Left ventricle myocardium inferior (tissue), 1 donor: ENCODE measurements around the gene CEACAM6. TPM values are rescaled to one million over a fixed set of nuclear protein-coding genes. Genes with fewer than 3 reads are reported as not detected.

ENCODE experiments used
- DNase-seq: peaks from one replicate; pipeline ENCODE4 v3.0.0-alpha.2; 2020
- H3K27ac ChIP-seq: fragments of 200-600 bp; replicated peaks from 2 replicates; pipeline ENCODE4 v1.8.0; 2021
- H3K27me3 ChIP-seq: fragments of 200-600 bp; 2 replicates; pipeline ENCODE4 v1.8.0; 2021; ENCODE audit warnings: low read depth
- H3K36me3 ChIP-seq: fragments of 200-600 bp; 2 replicates; pipeline ENCODE4 v1.8.0; 2021
- H3K4me1 ChIP-seq: fragments of 200-600 bp; 2 replicates; pipeline ENCODE4 v1.8.0; 2021
- H3K4me3 ChIP-seq: fragments of 200-600 bp; 2 replicates; pipeline ENCODE4 v1.8.0; 2021; ENCODE audit warnings: mild to moderate bottlenecking, moderate library complexity
- H3K9me3 ChIP-seq: fragments of 200-600 bp; replicated peaks from 2 replicates; pipeline ENCODE4 v1.8.0; 2021
- intact Hi-C: fragments of 100-400 bp; cut with micrococcal nuclease; formaldehyde crosslinking; loops from one replicate; pipeline ENCODE4 v1.11.0; 2022
- total RNA-seq: library from RNA; stranded (reverse); fragmentation: NEBNext Ultra II Directional; extraction: Animal tissue kit (Norgen Biotek cat#: 25700); gene quantifications from one replicate; pipeline ENCODE4 v1.2.1, GENCODE V29; 2021
- TF ChIP-seq, protein P1 (sequence below): fragments of 200-600 bp; IDR thresholded peaks from 2 replicates; pipeline ENCODE4 v1.8.0; 2021; ENCODE audit warnings: antibody characterized with exemption, mild to moderate bottlenecking, borderline replicate concordance
- donor health status: DM: no; HTN: yes; CAD: no; lungs with severe emphysema.

Gene CEACAM6
- total RNA-seq, 1 donor from 2014 or later, result 0.11 TPM

DNA sequence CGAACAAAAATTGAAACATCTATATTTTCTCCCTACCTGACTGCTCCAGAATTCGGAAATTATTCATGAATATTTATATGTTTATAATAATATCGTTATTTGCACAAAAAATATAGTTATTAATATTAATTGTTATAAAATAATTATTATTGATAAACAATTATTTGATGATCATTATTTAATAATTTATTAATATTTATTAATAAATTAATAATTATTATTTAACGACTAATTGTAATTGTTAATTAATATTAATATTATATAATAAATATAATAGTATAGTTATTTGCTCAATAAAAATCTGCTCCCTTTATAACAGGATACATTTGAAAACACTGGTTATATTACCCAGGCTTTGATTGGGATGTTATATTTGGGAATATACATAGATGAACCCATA is 14.3 kb downstream of the CEACAM6 start:
- Histone ChIP-seq H3K27me3 (peaks cover 90% of the 10 kb centered on the region), H3K4me3 (no peak overlapping the region), H3K9me3 (no peaks in the 10 kb centered on the region), H3K4me1 (no peaks in the 10 kb centered on the region), H3K36me3 (no peaks in the 10 kb centered on the region), H3K27ac (no peak overlapping the region)
- intact Hi-C loops, result no loop called here
- DNase-seq, result no peak
- TF ChIP-seq, protein P1, sequence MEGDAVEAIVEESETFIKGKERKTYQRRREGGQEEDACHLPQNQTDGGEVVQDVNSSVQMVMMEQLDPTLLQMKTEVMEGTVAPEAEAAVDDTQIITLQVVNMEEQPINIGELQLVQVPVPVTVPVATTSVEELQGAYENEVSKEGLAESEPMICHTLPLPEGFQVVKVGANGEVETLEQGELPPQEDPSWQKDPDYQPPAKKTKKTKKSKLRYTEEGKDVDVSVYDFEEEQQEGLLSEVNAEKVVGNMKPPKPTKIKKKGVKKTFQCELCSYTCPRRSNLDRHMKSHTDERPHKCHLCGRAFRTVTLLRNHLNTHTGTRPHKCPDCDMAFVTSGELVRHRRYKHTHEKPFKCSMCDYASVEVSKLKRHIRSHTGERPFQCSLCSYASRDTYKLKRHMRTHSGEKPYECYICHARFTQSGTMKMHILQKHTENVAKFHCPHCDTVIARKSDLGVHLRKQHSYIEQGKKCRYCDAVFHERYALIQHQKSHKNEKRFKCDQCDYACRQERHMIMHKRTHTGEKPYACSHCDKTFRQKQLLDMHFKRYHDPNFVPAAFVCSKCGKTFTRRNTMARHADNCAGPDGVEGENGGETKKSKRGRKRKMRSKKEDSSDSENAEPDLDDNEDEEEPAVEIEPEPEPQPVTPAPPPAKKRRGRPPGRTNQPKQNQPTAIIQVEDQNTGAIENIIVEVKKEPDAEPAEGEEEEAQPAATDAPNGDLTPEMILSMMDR, result no peak

DNA sequence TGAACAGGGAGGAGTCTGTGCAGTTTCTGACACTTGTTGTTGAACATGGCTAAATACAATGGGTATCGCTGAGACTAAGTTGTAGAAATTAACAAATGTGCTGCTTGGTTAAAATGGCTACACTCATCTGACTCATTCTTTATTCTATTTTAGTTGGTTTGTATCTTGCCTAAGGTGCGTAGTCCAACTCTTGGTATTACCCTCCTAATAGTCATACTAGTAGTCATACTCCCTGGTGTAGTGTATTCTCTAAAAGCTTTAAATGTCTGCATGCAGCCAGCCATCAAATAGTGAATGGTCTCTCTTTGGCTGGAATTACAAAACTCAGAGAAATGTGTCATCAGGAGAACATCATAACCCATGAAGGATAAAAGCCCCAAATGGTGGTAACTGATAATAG is 16.1 kb downstream of the CEACAM6 start:
- no peak overlapping the region for H3K4me3 ChIP-seq
- no peak overlapping the region for H3K27ac ChIP-seq
- no peaks in the 10 kb centered on the region for H3K4me1 ChIP-seq
- peaks cover 90% of the 10 kb centered on the region for H3K27me3 ChIP-seq
- no peaks in the 10 kb centered on the region for H3K36me3 ChIP-seq
- DNase-seq, result no peak
- intact Hi-C loops, result no loop called here
- H3K9me3 ChIP-seq, result no peaks in the 10 kb centered on the region
- TF ChIP-seq, protein P1, result no peak

DNA sequence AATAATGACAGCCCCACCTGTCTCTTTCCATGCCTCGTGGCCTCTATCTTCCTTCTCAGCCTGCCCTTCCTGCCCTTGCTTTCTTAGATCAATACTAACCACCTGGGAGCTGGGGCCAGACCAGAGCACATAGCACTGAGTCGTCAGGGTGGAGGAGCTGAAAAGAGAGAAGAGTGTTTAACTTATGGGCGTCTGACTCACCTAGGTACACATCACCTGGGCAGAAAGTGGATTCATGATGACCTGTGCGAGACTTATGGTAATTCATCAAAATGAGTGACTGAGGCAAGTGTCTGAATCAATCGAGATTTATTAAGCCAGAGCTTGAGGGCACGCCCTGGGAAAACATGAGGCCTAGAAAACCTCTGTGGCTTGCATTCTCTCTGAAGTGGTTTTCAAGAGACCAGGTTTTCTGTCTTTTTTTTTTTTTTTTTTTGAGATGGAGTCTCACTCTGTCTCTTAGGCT is 19.2 kb downstream of the CEACAM6 start:
- H3K4me1 ChIP-seq, result no peaks in the 10 kb centered on the region
- DNase-seq, result no peak
- H3K4me3 ChIP-seq, result no peak overlapping the region
- TF ChIP-seq, protein P1, result no peak
- no peaks in the 10 kb centered on the region for H3K9me3 ChIP-seq
- no peaks in the 10 kb centered on the region for H3K36me3 ChIP-seq
- intact Hi-C loops, result no loop called here
- H3K27ac ChIP-seq, result no peak overlapping the region
- H3K27me3 ChIP-seq, result peaks cover 96% of the 10 kb centered on the region

DNA sequence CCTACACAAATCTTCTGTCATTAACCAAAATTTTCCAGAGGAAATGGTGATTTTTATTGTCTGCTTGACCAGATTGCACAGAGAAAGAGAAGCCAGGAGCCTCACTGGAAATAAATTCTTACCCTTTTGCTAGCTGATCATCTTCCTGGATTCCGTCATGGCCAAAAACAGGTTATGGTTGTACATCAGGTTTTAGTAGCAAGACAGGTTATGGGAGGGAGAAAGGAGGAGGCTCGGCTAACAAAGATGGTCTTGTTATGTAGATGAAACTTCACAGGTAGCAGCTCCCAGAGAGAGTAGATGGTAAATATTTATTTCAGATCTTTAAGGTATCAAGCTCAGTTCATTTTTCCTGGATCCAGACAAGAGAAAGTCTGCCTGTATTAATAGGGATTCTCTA is 21.4 kb downstream of the CEACAM6 start:
- Histone ChIP-seq H3K36me3 (no peaks in the 10 kb centered on the region), H3K27ac (no peak overlapping the region), H3K27me3 (peaks cover 97% of the 10 kb centered on the region), H3K4me3 (no peak overlapping the region), H3K9me3 (no peaks in the 10 kb centered on the region), H3K4me1 (no peaks in the 10 kb centered on the region)
- no peak for DNase-seq
- intact Hi-C loops, result no loop called here
- TF ChIP-seq, protein P1, result no peak

DNA sequence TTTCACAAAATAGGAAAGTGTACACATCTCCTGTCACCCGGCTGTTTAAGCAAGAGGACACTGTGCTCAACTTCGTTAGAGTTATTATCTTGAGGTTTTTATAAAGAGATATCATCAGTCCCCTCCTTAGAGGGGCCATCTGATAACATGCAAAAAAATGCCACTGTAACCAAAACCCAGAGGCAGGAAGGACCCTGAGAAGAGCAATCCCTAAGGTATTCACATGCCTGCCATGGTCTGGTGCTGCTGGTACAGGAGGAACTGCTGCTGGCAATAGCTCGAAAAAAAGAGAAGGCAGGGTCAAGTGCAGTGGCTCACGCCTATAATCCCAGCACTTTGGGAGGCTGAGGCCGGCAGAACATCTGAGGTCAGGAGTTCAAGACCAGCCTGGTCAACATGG is 28.3 kb downstream of the CEACAM6 start:
- intact Hi-C loops, result no loop called here
- TF ChIP-seq, protein P1, result no peak
- Histone ChIP-seq H3K27me3 (peaks cover 93% of the 10 kb centered on the region), H3K4me3 (no peak overlapping the region), H3K27ac (no peak overlapping the region), H3K36me3 (no peaks in the 10 kb centered on the region), H3K9me3 (no peaks in the 10 kb centered on the region), H3K4me1 (peaks cover 5% of the 10 kb centered on the region)
- no peak for DNase-seq

DNA sequence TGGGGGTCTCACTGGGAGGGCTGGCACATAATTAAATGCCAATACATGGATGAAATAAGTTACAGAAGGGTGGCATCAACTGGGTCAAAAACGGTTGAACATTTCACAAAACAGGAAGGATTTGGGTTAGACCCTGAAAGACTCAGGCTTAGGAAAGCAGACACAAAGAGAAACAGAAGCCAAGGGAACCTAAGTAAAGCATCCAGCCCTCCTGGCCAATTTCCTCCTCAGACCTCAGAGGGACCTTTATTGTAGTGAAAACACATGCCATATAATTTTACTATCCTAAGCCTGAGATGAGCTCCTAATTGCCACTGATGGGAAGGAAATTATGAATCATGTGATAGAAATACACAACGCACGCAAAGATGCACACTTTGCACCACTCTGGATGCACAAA is 29.0 kb downstream of the CEACAM6 start:
- intact Hi-C loops, result no loop called here

More for the DNA sequence above, 29.0 kb downstream of the CEACAM6 start:
- no peak overlapping the region for H3K4me3 ChIP-seq
- no peaks in the 10 kb centered on the region for H3K36me3 ChIP-seq
- peaks cover 5% of the 10 kb centered on the region for H3K4me1 ChIP-seq
- H3K27ac ChIP-seq, result no peak overlapping the region
- no peaks in the 10 kb centered on the region for H3K9me3 ChIP-seq
- TF ChIP-seq, protein P1, result no peak
- peaks cover 91% of the 10 kb centered on the region for H3K27me3 ChIP-seq
- no peak for DNase-seq
